HG03066 (cell line): ENCODE data around the gene ABCB4.
A peak's percentile ranks its signal among the peaks of the same experiment; 100 is the strongest.

Experiments used
- ATAC-seq: cut with Tn5 transposase; IDR thresholded peaks from one replicate; pipeline ENCODE4 v1.9.1; 2021; ENCODE audit warnings: low read depth; ENCODE audit not compliant: unreplicated experiment

Gene ABCB4

GRCh38 chr7:87475359-87476178 lies at the start of gene ABCB4:
Gene ABCB4, minus strand, starts transcription at chr7:87475680. Its CDS starts 215 bp downstream, at chr7:87475465.
- peak; percentile 23 for ATAC-seq

- ATAC-seq = no peak
Observed at GRCh38 chr7:87518735-87519134, 43.3 kb upstream of the ABCB4 start.

- ATAC-seq = no peak
Observed at GRCh38 chr7:87517891-87518290, 42.4 kb upstream of the ABCB4 start.

- ATAC-seq = no peak
Observed at GRCh38 chr7:87517136-87517815, 41.8 kb upstream of the ABCB4 start.

GRCh38 chr7:87513735-87514335 lies 38.4 kb upstream of the ABCB4 start:
- ATAC-seq = no peak

GRCh38 chr7:87512906-87513305 lies 37.4 kb upstream of the ABCB4 start:
- no peak for ATAC-seq

GRCh38 chr7:87511510-87511909 lies 36.0 kb upstream of the ABCB4 start:
- no peak for ATAC-seq

GRCh38 chr7:87510411-87510875 lies 35.0 kb upstream of the ABCB4 start:
- ATAC-seq = no peak

GRCh38 chr7:87507446-87507845 lies 32.0 kb upstream of the ABCB4 start:
- ATAC-seq = no peak

GRCh38 chr7:87506246-87507180 lies 31.0 kb upstream of the ABCB4 start:
- ATAC-seq = no peak

GRCh38 chr7:87505557-87506245 lies 30.2 kb upstream of the ABCB4 start:
- peak; percentile 44 for ATAC-seq

- no peak for ATAC-seq
Observed at GRCh38 chr7:87505122-87505521, 29.6 kb upstream of the ABCB4 start.

GRCh38 chr7:87499494-87499893 lies 24.0 kb upstream of the ABCB4 start:
- no peak for ATAC-seq

GRCh38 chr7:87498893-87499292 lies 23.4 kb upstream of the ABCB4 start:
- ATAC-seq = no peak

GRCh38 chr7:87497482-87497881 lies 22.0 kb upstream of the ABCB4 start:
- no peak for ATAC-seq

- no peak for ATAC-seq
Observed at GRCh38 chr7:87495366-87495765, 19.9 kb upstream of the ABCB4 start.

GRCh38 chr7:87494454-87494853 lies 19.0 kb upstream of the ABCB4 start:
- ATAC-seq = no peak

- no peak for ATAC-seq
Observed at GRCh38 chr7:87483131-87483530, 7.7 kb upstream of the ABCB4 start.

GRCh38 chr7:87482115-87482514 lies 6.6 kb upstream of the ABCB4 start:
- ATAC-seq = no peak

GRCh38 chr7:87480386-87480785 lies 4.9 kb upstream of the ABCB4 start:
- no peak for ATAC-seq
